Measurements from ENCODE around the gene MAPT.
"Not testable (repeated sequence)": the region's sequence is repeated elsewhere in the genome, so short reads cannot be mapped to it uniquely, and the experiment has no call there.

The MAPT gene

DNA sequence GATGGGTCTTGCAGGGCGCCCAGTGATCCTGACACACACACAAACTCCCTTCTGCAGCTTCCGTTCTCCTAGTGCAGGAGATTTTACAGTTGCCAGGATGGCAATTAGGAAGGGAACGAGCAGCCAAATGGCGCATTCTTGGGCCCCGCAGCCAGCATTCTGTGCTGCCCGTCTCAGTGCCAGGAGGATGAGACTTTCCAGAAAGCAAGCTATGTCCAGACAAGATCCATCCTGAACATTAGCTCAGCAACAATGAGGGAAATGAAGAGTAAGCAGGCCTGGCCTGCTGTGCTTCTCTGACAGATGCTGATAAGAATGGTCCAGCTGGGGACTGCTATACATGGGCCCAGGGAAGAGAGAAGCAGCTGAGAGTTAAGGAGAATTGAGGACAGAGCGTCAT, 33.2 kb upstream of the MAPT start:
- DNase-seq (ENCODE audit: low read depth in 3 of 3, low spot score in 1 of 3): no peak

DNA sequence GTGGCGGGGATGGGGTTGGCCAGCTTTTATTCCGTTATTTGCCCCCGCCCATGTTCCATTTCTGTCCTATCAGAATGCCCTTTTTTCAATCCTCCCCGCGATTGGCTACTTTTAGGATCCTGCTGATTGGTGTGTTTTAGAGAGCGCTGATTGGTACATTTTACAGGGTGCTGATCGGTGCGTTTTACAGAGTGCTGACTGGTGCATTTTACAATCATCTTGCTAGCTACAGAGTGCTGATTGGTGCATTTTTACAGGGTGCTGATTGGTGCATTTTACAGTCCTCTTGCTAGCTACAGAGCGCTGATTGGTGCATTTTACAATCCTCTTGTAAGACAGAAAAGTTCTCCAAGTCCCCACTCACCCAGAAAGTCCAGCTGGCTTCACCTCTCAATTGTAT, 32.2 kb upstream of the MAPT start:
- DNase-seq (ENCODE audit: low read depth in 3 of 3, low spot score in 1 of 3): not testable (repeated sequence)

DNA sequence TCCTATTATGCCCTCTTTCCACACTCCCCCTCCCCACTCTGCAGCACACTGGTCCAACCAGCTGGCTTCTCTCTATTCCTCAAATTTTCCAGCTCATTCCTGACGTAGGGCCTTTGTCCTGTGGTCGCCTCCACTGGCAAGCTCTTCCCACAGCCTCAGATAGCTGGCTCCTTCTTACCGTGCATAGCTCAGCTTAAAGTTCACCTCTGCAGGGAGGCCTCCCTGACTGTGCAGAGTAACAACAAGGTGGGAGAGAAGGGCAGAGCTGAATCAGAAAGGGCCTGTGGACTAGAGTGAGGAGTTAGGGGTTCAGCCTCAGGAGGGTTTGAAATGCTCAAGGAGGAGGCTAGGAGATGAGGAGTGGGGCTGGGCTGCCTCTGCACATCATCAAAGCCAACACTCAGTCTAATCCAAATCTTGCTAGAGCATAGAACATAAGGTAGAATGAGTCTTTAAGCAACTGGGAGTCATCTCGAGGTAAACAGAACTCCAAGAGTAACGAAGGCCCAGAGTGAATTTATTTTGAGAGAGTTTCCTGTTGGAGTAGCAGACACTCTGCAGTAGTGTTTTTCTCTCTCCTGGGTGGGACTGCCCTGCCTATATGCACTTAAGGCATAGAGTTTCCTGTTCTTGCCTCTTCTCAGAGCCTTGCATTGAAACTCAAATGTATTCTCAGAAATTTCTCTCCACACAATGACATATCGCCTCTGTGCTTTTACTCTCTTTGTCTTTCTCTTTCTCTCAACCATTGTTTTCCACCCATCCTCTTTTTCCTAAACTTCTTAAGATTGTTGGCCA, 30.3 kb upstream of the MAPT start:
- DNase-seq (ENCODE audit: low read depth in 3 of 3, low spot score in 1 of 3): no peak

DNA sequence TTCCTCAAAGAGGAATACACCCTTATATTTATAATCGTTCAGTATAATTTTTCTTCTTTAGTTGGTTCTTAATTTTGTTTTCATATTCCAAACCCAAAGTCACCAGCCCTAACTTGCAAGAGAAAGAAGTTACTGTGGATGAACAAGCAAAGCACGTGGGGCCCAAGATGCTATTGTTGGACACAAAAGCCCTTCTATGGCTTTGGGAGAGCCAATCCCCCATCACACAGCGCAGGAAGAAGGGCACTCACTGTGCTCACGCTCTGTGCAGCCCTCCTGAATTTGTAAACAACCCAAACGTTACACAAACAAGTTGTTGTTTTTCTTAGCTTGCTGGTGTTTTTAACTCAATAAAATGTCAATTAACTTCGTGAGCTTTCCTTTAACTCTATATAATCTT, 27.2 kb upstream of the MAPT start:
- no peak for DNase-seq (ENCODE audit: low read depth in 3 of 3, low spot score in 1 of 3)

DNA sequence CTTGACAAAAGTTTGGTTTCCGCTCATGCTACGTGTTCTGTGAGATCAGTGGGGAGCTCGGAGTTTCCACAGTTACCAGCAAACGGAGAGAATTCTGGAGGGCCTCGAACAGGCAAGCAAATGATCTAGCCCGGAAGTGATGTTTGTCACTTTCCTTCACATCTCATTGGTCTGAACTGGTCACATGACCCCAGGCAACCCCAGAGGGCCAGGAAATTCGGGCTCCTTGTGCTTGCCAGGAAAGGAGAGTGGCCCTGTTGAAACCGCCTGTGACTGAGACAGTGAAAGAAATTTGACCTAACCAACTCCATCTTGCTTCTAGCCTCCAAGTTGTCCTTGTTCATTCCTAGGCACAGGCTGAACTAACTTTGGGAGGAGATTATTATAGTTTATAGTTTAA, 26.7 kb upstream of the MAPT start:
- DNase-seq (ENCODE audit: low read depth in 3 of 3, low spot score in 1 of 3): no peak

DNA sequence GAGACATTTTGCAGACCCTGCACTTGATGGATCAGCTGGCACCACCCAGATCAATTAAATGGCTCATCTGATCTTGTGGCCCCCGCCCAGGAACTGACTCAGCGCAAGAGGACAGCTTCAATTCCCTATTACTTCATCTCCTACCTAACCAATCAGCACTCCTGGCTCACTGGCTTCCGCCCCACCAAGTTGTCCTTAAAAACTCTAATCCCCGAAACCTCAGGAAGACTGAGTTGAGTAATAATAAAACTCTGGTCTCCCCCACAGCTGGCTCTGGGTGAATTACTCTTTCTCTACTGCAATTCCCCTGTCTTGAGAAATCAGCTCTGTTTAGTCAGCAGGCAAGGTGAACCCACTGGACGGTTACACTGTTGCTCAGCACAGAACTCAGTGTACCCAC, 26.1 kb upstream of the MAPT start:
- no peak for DNase-seq (ENCODE audit: low read depth in 3 of 3, low spot score in 1 of 3)

DNA sequence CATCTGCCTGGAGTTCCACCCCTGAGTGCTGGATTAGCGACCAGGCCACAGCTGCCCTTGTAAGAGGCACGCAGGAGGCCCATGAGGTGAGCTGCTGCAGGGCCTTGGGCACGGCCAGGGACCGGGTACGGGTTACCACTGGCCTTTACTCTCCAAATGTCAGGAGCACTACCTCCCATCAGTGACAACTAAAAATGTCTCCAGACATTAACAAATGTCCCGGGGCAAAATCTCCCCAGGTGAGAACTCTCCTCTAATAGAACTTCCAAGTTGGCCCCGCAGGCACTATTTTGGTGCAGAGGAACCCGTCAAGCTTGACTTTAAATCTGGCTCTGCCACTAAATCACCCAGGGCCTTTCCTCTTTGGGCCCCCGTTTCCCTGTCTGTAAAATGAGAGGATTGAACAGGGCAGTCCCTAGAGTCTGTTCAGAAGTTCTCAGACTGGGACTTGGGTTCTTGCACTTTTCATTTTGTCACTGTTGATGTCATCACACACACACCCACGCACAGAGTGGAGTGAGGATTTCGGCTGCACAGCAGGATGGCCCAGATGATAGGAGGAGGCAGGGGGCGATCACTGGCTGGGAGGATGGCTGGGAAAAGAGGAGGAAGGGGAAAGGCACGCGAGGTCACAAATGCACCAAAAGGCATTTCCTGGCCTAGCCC, 24.5 kb upstream of the MAPT start:
- DNase-seq (ENCODE audit: low read depth in 3 of 3, low spot score in 1 of 3): no peak

DNA sequence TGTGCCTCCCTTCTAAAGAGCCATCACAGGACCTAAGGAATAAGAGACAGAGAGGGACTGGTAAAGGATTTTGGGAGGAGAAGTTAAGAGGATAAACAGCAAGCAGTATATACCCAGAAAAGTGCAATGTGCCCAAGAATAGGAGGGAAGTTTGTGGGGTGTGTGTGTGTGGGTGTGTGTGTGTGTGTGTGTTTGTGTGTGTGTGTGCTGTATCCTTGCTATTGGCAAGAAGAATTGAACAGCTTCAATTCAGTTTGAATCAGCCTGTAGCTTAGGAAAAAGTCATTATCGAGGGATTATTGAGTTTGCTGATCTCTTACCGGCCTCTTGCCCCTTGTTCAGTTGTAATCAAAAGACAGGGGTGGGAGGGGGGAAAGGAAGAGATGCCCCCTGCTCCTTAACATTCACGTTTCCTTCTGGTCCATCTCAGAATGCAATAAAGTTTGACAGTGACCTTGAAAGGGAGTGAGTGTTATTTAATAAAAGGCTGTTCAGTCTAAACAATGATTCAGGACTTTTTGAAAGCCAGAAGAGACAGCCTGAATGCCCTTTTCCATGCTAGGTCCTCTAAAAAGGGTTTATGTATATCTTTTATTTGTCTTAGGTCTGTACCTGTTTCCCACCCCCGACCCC, 23.9 kb upstream of the MAPT start:
- DNase-seq (ENCODE audit: low read depth in 3 of 3, low spot score in 1 of 3): no peak

DNA sequence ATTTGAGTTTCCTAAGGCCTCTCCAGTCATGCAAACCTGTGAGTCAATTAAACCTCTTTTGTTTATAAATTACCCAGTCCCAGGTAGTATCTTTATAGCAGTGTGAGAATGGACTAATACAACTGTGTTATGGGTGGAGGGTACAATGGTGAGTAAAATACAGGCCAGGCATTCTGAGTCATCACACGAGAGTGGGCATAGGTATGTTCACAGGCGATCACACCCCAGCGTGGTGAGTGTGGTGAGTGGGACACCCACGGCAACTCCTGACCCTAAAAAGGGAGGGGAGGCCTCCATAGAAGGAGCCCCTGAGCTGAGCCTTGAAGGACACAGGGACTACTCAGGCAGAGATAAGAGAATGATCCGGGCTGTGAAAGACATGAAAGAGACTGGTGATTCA, 22.6 kb upstream of the MAPT start:
- no peak for DNase-seq (ENCODE audit: low read depth in 3 of 3, low spot score in 1 of 3)

DNA sequence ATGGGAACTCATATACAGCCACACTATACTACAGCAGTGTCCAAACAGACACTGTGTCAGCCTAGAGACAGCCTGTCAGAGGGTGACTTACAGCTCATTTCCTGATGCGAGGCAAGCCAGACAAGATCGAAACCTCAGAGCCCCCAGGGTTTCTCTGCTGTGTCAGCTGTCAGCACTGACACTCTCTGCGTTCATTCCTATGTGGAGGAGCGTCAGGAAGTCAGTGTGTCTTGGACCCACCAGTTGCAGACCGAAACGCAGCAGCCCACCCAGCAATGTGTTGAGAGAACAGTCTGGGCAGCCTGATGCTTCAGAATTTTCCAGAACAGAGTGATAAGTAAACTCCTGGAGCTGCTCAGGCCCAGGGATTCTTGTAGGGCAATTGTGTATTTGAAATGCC, 20.6 kb upstream of the MAPT start:
- DNase-seq (ENCODE audit: low read depth in 3 of 3, low spot score in 1 of 3): no peak

DNA sequence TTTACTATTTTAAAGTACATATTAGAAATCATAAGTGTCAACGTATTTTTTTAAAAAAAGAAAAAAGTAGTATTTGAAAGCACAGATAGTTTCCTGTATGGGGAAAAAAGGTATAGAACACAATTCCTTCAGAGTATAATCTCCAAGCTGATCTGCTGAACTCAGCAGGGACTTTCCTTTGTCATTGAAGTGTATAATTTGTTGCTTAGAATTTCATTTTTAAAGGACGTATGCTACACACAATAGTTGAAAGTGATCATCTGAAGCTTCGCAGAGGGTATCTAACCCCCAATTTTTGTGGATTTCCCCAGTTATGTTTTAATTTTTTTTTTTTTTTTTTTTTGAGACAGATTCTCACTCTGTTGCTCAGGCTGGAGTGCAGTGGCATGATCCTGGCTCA, 20.2 kb upstream of the MAPT start:
- DNase-seq (ENCODE audit: low read depth in 3 of 3, low spot score in 1 of 3): no peak

DNA sequence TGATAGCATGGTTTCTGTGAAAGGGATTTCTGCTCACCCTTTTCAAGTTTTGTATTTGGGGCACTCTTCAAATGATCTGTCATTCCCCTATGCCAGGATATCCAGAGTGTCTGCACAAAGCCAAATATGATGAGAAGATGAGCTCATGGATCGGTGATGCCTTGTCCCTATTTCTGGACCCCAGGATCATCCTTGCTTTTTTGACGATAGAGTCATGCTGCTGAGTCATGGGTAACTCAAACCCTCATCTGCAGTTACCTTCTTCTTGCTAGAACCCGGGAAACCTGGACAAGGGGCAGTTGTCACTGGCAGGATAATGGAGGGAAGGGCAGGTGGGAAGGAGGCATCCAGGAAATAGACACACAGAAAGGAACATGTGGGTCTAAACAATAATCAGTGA, 17.8 kb upstream of the MAPT start:
- DNase-seq (ENCODE audit: low read depth in 3 of 3, low spot score in 1 of 3): no peak

DNA sequence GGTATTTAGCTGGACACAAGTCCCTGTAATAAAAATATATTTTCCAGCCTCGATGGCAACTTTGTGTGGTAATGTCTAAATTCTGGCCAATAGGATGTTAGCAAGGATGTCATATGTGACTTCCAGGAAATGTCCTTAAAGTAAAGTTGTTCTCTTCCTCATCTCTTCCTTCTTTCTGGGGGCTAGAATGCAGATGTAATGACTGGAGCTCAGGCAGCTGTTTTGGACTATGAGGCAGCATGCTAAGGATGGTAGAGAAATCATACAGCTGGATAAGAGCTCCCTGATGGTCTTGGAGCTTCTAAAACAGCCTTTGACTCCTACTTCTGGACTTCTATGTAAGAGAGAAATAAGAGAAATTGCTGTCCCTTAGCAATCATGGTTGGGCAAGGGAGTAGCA, 16.9 kb upstream of the MAPT start:
- DNase-seq (ENCODE audit: low read depth in 3 of 3, low spot score in 1 of 3): no peak

DNA sequence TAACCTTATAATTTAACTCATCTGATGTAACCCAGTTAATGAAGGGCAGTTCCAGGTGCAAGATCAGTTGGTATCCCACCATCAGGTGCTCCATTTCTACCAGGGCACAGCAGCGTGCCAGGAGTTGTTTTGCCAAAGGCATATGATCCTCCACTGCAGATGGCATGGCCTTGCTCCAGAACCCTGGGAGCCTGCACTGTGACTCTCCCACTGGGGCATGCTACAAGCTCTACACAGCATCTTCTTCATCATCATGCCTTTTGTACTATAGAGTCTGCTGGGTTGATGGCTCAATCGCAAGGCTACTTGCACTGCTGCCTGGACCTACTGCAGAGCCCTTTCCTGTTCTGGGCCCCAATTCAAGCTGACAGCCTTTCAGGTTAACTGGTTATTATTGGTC, 11.3 kb upstream of the MAPT start:
- no peak for DNase-seq (ENCODE audit: low read depth in 3 of 3, low spot score in 1 of 3)

DNA sequence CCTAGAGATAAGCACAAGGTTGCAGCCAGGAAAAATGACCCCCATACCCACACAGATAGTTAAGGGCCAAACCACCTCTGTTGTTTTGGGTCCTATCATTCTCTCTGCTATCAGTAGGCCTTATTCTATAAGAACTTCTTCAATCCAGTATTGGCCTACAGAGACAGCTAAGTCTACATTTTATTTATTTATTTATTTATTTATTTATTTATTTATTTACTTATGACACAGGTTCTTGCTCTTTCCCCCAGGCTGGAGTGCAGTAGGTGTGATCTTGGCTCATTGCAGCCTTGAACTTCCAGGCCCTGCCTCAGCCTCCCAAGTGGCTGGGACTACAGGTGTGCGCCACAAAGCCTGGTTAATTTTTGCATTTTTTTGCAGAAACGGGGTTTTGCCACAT, 7.5 kb upstream of the MAPT start:
- DNase-seq (ENCODE audit: low read depth in 3 of 3, low spot score in 1 of 3): no peak

DNA sequence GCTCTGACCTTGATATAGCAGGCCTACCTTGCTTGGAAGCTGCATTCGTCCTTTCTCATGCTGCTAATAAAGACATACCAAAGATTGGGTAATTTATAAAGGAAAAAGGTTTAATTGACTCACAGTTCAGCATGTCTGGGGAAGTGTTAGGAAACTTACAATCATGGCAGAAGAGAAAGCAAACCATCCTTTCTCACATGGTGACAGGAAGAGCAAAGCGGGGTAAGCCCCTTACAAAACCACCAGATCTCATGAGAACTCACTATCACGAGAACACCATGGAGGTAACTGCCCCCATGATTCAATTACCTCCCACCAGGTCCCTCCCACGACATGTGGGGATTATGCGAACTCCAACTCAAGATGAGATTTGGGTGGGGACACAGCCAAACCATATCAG, 6.0 kb upstream of the MAPT start:
- DNase-seq (ENCODE audit: low read depth in 3 of 3, low spot score in 1 of 3): no peak

DNA sequence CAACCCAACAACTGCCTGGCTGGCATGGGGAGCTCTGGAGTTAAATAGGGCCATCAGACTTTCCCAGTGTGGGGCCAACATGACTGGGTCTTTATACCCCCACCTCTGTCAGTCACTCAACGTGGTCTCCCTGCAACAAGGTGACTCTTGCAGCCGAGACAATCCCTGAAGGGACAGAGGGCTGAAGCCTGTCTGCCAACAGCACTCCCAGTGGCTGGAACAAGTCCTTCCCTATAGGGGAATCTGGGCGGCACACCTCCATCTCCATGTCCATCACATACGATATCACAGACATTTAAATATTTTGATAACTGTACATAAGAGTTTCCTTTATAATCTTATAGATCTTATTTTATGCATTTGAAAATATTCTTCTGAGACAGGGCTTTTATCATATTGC, 4.8 kb upstream of the MAPT start:
- DNase-seq (ENCODE audit: low read depth in 3 of 3, low spot score in 1 of 3): no peak

DNA sequence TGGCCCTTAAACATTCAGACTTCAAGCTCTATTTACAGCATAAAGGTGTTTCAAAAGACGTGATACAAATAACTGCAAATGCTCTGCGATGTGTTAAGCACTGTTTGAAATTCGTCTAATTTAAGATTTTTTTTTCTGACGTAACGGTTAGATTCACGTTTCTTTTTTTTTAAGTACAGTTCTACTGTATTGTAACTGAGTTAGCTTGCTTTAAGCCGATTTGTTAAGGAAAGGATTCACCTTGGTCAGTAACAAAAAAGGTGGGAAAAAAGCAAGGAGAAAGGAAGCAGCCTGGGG, 681 bp upstream of the MAPT start:
- DNase-seq (ENCODE audit: low read depth in 3 of 3, low spot score in 1 of 3): no peak

DNA sequence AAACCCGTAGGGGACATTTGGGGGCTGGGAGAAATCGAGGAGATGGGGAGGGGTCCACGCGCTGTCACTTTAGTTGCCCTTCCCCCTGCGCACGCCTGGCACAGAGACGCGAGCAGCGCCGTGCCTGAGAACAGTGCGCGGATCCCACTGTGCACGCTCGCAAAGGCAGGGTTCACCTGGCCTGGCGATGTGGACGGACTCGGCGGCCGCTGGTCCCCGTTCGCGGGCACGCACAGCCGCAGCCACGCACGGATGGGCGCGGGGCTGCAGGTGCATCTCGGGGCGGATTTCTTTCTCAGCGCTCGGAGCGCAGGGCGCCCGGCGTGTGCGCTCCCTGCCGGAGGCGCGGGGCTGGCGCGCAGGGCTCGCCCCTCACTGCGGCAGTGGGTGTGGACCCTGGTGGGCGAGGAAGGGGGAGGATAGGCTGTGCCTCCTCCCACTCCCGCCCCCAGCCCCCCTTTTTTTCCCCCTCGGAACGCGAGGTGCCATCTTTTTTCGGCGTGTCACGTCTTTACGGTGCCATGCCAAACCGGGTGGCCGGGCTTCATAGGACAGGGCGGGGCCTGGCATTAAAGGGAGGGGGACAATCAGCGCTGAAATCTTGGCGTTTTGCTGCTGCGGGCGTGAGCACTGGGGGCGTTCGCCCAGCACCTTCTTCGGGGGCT, 1.1 kb downstream of the MAPT start:
- DNase-seq (ENCODE audit: low read depth in 3 of 3, low spot score in 1 of 3): peak in 1 of 3 donors; percentile 19

DNA sequence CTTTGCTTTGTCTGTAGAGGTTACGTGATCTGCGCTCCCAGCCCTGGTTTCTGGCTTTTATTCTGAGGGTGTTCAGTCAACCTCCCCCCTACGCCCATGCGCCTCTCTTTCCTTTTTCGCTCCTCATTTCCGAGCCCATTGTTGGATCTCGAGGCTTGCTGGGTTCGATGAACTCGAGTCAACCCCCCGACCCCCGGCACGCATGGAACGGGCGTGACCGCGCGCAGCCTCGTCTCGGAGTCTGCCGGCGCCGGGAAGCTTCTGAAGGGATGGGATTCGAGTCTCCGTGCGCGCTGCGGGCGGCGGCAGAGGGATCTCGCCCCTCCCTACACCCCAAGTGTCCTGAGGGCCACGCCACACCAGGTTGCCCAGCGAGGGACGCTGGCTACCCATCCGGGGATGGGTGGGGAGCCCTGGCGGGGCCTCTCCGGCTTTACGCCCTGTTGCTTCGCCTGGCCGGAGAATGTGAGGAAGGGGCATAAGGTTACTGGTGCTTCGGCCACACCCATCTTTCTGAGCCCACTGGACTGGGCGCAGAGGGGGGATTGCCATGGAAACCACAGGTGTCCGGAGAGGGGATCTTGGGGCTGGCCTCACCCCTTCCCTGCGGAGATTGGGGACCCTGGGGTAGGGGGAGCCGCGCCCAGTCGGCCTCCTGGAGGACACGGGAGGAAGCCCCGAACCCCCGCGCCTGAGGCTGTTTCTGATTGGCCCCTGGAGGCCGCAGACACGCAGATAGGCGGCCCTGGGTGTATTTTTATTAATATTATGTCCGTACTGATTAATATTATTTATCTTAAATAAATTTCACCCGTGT, 1.8 kb downstream of the MAPT start:
- no peak for DNase-seq (ENCODE audit: low read depth in 3 of 3, low spot score in 1 of 3)
